K562 (cell line): ENCODE data around the gene HAUS7. TPM values are rescaled to one million over a fixed set of nuclear protein-coding genes. Genes with fewer than 3 reads are reported as not detected.

Source experiments
- AFF1 ChIP-seq, 2 experiments: fragments of 450-650 bp; IDR thresholded peaks; 2 replicates each; pipeline ENCODE4 v1.6.1; 2018; ENCODE audit warnings: mild to moderate bottlenecking in 2 of 2, low read depth in 1 of 2; ENCODE audit not compliant: partially characterized antibody in 2 of 2
- DACH1 ChIP-seq: fragments of 450-650 bp; IDR thresholded peaks from 2 replicates; pipeline ENCODE4 v1.6.1; 2018; ENCODE audit not compliant: partially characterized antibody
- HLTF ChIP-seq: fragments of 450-650 bp; IDR thresholded peaks from 2 replicates; pipeline ENCODE4 v1.6.1; 2016
- MTA3 ChIP-seq: fragments of 450-650 bp; formaldehyde crosslinking; IDR thresholded peaks from 2 replicates; pipeline ENCODE4 v1.6.1; 2017; ENCODE audit warnings: mild to moderate bottlenecking, borderline replicate concordance
- RAD21 ChIP-seq, 2 experiments: fragments of 250-450 bp in 1 of 2; fragments of 450-650 bp in 1 of 2; sonication (Bioruptor Pico) in 1 of 2; formaldehyde crosslinking in 1 of 2; IDR thresholded peaks in 1 of 2; conservative IDR thresholded peaks in 1 of 2; 2 replicates each; pipeline versions ENCODE4 v1.4.0 to v1.8.0; 2020 to 2022; ENCODE audit warnings: mild to moderate bottlenecking in 2 of 2, moderate library complexity in 1 of 2
- ZNF280B ChIP-seq: fragments of 250-450 bp; sonication (Bioruptor Pico); IDR thresholded peaks from 2 replicates; pipeline ENCODE4 v1.5.1; 2021; ENCODE audit warnings: mild to moderate bottlenecking
- polyA plus RNA-seq, 8 experiments: library from polyadenylated mRNA; depleted of rRNA in 4 of 8; stranded (reverse) in 5 of 8; unstranded in 3 of 8; fragments of >200 nt; fragmentation: Nextera tagmentation in 2 of 8; fragmentation: Illumina TruSeq in 1 of 8; extraction: Ambion mirVana in 2 of 8; extraction: Trizol in 1 of 8; gene quantifications; 2 replicates each; pipeline versions ENCODE4 v1.2.1 to v1.2.3, GENCODE V29; 2011 to 2014; ENCODE audit warnings: inconsistent platforms in 1 of 8, missing spikeins in 1 of 8
- total RNA-seq, 7 experiments: library from RNA; depleted of rRNA in 6 of 7; stranded (reverse); fragments of >200 nt in 6 of 7; fragmentation: Illumina TruSeq in 2 of 7; extraction: Trizol in 2 of 7; gene quantifications; 2 replicates each; pipeline versions ENCODE4 v1.2.1 to v1.2.3, GENCODE V29; 2011 to 2021; ENCODE audit warnings: low replicate concordance in 1 of 7
- TF ChIP-seq, protein P1 (sequence below): fragments of 250-450 bp; sonication (Bioruptor Pico); IDR thresholded peaks from 2 replicates; pipeline ENCODE4 v1.8.0; 2021; ENCODE audit warnings: moderate library complexity, mild to moderate bottlenecking, inconsistent platforms
- TF ChIP-seq, protein P2 (sequence below), 2 experiments: IDR thresholded peaks in 1 of 2; conservative IDR thresholded peaks in 1 of 2; 2 replicates each; pipeline ENCODE4 v1.6.1; 2016; ENCODE audit warnings: low read depth in 2 of 2, mild to moderate bottlenecking in 1 of 2, missing compliant biosample characterization in 1 of 2, missing genetic modification characterization in 1 of 2, moderate library complexity in 1 of 2

Gene HAUS7
- total and polyA plus RNA-seq, 9 of the 15 experiments (the other 6 are each of a cell fraction or from before 2014, with no cell fraction given): 10.0 to 94.9 (median 48.8) TPM

DNA sequence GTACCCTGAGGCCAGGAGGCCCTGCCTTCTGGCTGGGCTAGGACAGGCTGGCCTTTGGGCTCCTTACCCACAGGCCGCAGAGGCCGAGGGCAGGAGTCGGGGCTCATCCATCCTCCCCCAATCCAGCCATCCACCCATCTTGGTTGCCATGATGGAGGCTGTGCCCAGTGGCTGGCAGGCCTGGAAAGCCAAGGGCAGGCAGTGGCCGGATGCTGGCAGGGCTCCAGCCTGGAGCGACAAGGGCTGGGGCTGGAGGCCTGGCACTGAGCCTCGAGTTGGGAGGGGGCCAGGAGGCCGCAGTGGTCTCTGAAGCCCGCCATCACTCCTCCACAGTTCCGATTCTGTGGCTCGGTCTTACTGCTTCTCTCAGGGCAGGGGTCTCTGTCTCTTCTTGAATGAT lies 15.8 kb upstream of the HAUS7 start (continued):
- TF ChIP-seq, protein P1, sequence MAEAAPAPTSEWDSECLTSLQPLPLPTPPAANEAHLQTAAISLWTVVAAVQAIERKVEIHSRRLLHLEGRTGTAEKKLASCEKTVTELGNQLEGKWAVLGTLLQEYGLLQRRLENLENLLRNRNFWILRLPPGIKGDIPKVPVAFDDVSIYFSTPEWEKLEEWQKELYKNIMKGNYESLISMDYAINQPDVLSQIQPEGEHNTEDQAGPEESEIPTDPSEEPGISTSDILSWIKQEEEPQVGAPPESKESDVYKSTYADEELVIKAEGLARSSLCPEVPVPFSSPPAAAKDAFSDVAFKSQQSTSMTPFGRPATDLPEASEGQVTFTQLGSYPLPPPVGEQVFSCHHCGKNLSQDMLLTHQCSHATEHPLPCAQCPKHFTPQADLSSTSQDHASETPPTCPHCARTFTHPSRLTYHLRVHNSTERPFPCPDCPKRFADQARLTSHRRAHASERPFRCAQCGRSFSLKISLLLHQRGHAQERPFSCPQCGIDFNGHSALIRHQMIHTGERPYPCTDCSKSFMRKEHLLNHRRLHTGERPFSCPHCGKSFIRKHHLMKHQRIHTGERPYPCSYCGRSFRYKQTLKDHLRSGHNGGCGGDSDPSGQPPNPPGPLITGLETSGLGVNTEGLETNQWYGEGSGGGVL: no peak
- TF ChIP-seq HLTF (no peak), ZNF280B (CRISPR knock-in tag) (no peak), MTA3 (no peak), RAD21 (CRISPR knock-in tag; conservative IDR thresholded peaks at IDR 0.05 in 1 of 2, IDR thresholded peaks at IDR 0.05 in 1 of 2) (no peak), AFF1 (IDR thresholded peaks at IDR 0.05; ENCODE audit: low read depth in 1 of 2, partially characterized antibody in 2 of 2) (no peak), DACH1 (no peak)
- TF ChIP-seq, protein P2, sequence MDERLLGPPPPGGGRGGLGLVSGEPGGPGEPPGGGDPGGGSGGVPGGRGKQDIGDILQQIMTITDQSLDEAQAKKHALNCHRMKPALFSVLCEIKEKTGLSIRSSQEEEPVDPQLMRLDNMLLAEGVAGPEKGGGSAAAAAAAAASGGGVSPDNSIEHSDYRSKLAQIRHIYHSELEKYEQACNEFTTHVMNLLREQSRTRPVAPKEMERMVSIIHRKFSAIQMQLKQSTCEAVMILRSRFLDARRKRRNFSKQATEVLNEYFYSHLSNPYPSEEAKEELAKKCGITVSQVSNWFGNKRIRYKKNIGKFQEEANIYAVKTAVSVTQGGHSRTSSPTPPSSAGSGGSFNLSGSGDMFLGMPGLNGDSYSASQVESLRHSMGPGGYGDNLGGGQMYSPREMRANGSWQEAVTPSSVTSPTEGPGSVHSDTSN (CRISPR knock-in tag; IDR thresholded peaks at IDR 0.05; ENCODE audit: low read depth): no peak
- TF ChIP-seq, protein P2 (tag; conservative IDR thresholded peaks at IDR 0.05; ENCODE audit: low read depth): no peak
